Measurements from ENCODE around the gene SH2D6.
"Not testable (repeated sequence)": the region's sequence is repeated elsewhere in the genome, so short reads cannot be mapped to it uniquely, and the experiment has no call there.

The SH2D6 gene

DNA sequence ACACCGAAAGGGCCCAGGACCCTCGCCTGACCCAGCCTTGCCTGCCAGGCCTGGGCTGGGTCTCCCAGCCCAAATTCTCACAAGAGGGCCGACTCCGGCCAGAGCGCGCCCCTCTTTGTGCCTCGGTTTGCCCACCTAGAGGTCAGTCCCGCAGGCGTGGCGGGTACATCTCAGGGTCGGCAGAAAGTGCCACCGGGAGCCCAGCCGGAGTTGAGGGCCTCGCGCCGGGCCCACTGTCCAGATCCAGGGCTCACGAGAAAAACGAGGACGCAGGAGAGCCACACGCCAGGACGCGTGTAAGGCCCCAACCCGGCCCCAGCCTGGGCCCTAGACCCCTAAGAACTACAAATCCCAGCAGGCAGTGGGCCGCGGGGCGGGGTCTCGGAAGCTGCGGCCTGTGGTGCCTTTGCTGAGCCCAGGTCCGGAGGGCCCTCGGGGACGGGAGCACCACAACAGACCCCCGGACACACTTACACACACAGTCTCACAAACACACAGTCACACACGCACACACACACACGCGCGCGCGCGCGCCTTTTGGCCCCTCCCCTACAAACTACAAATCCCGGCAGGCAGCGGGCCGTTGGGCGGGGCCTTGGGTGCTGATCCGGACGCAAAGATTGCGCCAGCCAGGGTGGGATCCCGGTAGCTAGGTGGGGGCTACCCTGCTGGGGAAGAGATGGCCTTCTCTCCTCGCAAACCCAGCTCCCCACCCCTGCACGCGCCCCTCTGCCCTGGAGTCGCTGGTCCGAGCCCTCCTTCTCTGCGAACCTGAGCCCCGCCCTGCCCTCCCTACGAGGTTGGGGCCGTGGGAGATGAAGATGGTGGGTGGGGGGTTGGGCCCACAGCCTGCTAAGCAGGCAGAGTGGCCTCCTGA is at the start of gene SH2D6:
Gene SH2D6, plus strand, starts transcription at position 583 of the 877 bp plus-strand sequence. CDS start 10,752 bp downstream, outside the sequence.
- DNase-seq, result peak; percentile 75 to 83

- no peak for DNase-seq
Observed at GRCh38 chr2:85368921-85369320, 49.6 kb upstream of the SH2D6 start.

DNA sequence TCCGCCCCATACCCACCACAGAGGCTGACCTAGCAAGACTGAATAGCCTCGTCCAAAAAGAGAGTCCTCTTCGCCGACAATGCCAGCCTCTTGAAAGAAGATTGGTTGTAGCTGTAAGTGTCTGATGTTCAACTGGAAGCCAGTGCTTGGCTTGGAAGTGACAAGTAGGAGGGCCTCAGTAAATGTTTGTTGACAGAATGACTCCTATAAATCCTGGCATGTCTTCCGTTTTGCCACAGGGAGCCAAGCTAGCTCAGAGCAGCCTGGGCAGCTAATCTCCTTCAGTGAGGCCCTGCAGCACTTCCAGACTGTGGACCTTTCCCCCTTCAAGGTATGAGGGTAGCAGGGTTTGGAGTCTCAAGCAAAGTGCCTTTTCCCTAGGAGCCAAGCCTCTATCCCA is 49.0 kb upstream of the SH2D6 start:
- DNase-seq, result no peak

- no peak for DNase-seq
Observed at GRCh38 chr2:85371045-85371444, 47.5 kb upstream of the SH2D6 start.

GRCh38 chr2:85376291-85377065 is 42.0 kb upstream of the SH2D6 start:
- no peak for DNase-seq

- DNase-seq, result no peak
Observed at GRCh38 chr2:85377083-85377482, 41.4 kb upstream of the SH2D6 start.

- DNase-seq, result no peak
Observed at GRCh38 chr2:85378257-85378656, 40.3 kb upstream of the SH2D6 start.

DNA sequence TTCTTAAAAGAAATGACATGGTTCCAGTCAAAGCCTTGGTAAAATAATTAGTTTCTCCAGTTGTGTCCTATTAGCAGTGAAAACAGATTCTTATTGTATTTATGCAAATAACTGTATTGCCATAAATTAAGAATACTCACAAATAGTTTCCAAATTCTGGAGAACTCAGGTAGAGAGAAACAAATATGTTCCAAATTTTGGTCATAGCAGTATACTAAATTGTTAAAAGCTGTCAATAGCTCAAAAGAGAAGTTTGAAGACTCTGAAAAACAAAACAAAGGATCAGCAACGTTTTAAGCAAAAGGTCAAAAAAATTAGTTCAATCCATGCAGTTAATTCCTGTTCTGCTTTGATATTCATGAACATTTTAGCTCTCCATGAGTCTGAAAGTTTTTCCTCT is 38.5 kb upstream of the SH2D6 start:
- DNase-seq, result no peak

DNA sequence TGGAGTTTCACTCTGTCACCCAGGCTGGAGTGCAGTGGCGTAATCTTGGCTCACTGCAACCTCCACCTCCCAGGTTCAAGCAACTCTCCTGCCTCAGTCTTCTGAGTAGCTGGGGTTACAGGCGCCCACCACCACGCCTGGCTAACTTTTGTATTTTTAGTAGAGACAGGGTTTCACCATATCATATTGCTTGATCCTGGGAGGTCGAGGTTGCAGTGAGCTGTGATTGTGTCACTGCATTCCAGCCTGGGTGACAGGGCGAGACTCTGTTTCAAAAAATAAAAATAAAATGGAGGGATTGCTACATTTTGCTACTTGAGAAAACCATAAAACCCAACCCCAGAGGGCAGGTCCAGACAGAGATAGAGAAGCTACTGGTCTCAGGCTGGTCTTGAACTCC is 35.4 kb upstream of the SH2D6 start:
- DNase-seq, result not testable (repeated sequence)

DNA sequence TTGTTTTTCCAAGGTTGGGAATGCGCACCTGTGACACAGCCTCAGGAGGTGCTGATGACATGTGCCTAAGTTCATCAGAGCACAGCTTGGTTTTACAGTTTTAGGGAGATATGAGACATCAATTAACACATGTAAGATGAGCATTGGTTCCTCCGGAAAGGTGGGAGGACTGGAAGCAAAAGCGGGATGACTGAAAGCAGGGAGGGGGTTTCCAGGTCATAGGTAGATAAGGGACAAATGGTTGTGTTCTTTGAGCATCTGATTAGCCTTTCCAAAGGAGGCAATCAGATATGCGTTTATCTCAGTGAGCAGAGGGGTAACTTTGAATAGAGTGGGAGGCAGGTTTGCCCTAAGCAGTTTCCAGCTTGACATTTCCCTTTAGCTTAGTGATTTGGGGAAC is 34.7 kb upstream of the SH2D6 start:
- DNase-seq, result no peak

GRCh38 chr2:85385746-85386145 is 32.8 kb upstream of the SH2D6 start:
- DNase-seq, result no peak

DNA sequence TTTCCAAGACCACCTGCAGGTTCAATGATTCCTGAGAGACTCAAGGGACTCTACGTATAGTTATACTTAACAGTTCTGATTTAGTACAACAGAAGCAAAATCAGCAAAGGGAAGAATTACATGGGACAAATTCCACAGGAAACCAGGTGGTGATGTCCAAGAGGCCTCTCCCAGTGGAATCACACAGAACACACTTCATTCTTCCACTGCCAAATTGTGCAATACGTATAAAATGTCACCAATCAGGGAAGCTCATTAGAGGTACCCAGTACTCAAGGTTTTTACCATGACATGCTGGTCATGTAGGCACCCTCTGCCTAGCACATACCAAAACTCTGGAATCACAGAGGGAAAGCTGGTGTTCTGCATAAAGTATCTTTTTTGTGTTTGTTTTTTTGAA is 30.8 kb upstream of the SH2D6 start:
- no peak for DNase-seq

DNA sequence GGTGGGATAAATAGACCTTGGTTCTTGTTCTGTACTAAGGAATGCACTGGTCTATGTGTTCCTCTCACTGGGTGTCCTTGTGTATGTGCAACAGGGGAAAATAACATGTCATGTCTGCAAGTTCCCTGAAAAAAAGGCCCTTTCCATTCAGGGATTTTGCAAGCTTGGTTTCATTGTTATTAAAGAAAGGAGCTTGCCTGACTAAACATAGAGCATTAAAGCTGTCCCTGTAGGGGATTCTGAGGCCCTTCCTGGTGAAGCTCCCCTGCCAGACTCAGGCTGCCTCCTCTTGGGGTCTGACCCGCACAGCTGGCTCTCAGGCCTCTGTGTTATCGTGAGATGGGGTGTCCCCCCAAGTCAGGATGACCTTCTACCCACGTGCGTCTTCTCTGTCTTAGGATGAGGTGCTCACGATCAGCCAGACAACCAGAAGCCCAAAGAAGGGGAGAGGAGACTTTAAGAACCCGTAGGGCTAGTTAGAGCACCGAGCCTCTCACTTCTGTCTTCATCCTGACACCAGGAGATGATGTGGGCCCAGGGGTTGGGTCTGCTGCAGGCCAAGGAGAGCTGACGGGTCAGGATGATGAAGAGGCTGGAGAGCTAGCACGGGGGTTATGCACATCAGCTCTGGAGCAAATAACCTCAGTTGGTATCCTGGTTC is 29.5 kb upstream of the SH2D6 start:
- DNase-seq, result no peak

- peak; percentile 26 to 45 for DNase-seq
Observed at GRCh38 chr2:85390941-85391669, 27.4 kb upstream of the SH2D6 start.

- DNase-seq, result no peak
Observed at GRCh38 chr2:85393836-85394235, 24.7 kb upstream of the SH2D6 start.

DNA sequence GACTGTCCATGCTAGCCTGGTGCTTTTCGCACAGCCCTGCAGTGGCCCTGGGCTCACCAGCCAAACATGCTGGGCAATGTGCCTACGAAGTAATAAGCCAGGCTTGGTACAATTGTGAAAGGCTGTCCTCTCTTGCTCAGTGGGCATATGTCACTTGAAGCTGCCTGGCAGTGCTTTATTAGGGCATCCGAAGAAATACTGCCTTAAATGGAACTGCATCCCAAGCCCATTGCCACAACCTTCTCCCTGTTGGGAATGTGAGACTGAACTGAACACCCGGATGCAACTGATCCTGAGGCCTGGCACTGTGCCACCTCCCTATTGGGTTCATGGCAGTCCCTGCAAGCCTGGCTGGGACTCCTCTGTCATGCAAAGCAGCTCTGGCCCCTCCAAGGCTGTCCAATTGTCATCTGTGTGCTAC is 24.2 kb upstream of the SH2D6 start:
- no peak for DNase-seq

DNA sequence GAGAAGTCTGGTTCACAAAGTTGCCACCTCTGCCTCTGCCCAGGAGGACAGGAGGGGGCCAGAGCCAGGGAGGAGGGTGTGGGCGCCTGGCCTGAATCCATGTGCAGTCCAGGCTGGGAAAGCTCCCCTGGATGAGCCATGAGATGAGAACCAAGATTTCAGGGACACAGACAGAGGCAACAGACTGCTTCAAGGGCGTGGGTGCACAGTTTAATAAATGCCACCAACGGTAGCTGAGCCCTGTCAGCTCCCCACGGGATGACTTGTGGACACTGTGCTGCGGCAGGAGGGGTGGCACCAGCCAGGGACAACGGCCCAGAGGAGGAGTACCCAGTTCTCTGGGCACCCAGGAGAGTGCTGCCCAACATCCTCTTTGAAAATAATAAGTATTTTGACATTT is 23.5 kb upstream of the SH2D6 start:
- no peak for DNase-seq

DNA sequence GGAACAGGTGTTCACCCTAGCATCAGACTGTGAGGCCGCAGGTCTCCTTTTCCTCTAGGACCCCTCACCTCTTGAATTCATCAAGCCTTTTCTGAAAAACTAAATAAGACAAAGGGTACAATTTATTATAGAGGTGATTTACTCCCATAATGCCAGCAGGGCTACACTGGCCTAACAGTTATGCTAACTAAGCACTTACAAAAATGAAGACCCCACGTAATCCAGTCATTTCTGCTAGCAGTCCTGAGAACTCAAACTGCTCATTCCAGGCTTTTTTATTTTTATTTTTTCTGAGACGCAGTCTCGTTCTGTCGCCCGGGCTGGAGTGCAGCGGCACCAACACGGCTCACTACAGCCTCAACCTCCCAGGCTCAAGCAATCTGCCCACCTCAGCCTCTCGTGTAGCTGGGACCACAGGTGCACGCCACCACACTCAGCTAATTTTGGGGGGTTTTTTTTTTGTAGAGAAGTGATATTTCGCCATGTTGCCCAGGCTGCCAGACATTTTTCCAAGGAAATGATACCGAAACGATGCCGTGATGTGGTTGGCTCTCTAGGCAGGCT is 22.5 kb upstream of the SH2D6 start:
- no peak for DNase-seq

GRCh38 chr2:85396531-85397470 is 21.7 kb upstream of the SH2D6 start:
- DNase-seq, result no peak

GRCh38 chr2:85397925-85398331 is 20.6 kb upstream of the SH2D6 start:
- DNase-seq, result no peak

All from bone marrow (tissue), 2 donors.